Parathyroid adenoma (tissue), 2 donors: Measurements from ENCODE around the gene EFCAB11.

Experiments
- H2AFZ ChIP-seq: fragments of 300-600 bp; sonication (generic); one replicate; pipeline ENCODE4 v1.7.0; 2017; ENCODE audit warnings: antibody characterized with exemption, mild to moderate bottlenecking
- H3K27ac ChIP-seq: fragments of 300-600 bp; sonication (generic); one replicate; pipeline ENCODE4 v1.7.0; 2017
- H3K27me3 ChIP-seq: fragments of 300-600 bp; sonication (generic); one replicate; pipeline ENCODE4 v1.7.0; 2017; ENCODE audit warnings: low read length; ENCODE audit not compliant: control insufficient read depth, insufficient read depth
- H3K36me3 ChIP-seq: fragments of 300-600 bp; sonication (generic); one replicate; pipeline ENCODE4 v1.7.0; 2017; ENCODE audit warnings: low read length; ENCODE audit not compliant: control insufficient read depth, insufficient read depth
- H3K4me1 ChIP-seq: fragments of 300-600 bp; sonication (generic); one replicate; pipeline ENCODE4 v1.7.0; 2017; ENCODE audit warnings: control low read depth
- H3K4me2 ChIP-seq: fragments of 300-600 bp; sonication (generic); one replicate; pipeline ENCODE4 v1.7.0; 2017; ENCODE audit warnings: low read length
- H3K4me3 ChIP-seq: fragments of 300-600 bp; sonication (generic); one replicate; pipeline ENCODE4 v1.7.0; 2017; ENCODE audit warnings: low read depth, low read length
- H3K79me2 ChIP-seq: fragments of 300-600 bp; sonication (generic); one replicate; pipeline ENCODE4 v1.7.0; 2017; ENCODE audit warnings: control low read depth
- H3K9ac ChIP-seq: fragments of 300-600 bp; sonication (generic); one replicate; pipeline ENCODE4 v1.7.0; 2017; ENCODE audit warnings: mild to moderate bottlenecking
- H3K9me3 ChIP-seq: fragments of 300-600 bp; sonication (generic); one replicate; pipeline ENCODE4 v1.7.0; 2017; ENCODE audit warnings: low read length; ENCODE audit not compliant: control insufficient read depth
- TF ChIP-seq, protein P1 (sequence below): fragments of 300-600 bp; sonication (generic); IDR thresholded peaks from one replicate; pipeline ENCODE4 v1.7.0; 2017; ENCODE audit warnings: antibody characterized with exemption, mild to moderate bottlenecking
- donor health status: primary hyperparathyroidism.

Gene EFCAB11

DNA sequence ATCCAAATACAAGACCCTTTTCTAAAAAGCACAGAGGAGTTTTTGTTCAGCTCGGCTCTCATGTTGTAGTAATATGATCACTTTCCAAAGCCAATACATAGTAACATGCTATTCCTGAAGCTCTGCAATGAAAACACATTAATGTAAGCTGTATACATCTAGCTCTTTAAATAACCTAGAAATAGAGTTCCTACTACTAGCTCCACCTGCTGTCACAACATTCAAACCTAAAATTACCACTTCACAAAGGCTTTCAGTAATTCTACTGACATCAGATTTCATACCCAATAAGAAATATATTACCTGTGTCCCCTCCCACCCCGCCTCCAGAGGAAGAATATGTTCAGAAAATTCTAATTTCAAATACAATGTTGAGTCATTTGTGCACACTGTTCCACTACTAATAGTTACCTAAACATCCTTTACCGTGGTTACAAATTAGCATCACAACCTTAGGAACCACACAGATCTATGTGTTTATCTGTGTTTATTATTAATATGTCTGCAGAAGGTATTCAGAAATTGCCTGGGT lies 17.8 kb downstream of the EFCAB11 start:
- Histone ChIP-seq H3K4me2 (no peak overlapping the region), H3K27me3 (no peaks in the 10 kb centered on the region), H3K4me1 (peaks cover 4% of the 10 kb centered on the region), H3K4me3 (no peak overlapping the region), H3K9ac (no peak overlapping the region), H3K36me3 (no peaks in the 10 kb centered on the region), H3K9me3 (no peaks in the 10 kb centered on the region), H3K79me2 (no peaks in the 10 kb centered on the region), H3K27ac (no peak overlapping the region), H2AFZ (no peak overlapping the region)
- TF ChIP-seq, protein P1, sequence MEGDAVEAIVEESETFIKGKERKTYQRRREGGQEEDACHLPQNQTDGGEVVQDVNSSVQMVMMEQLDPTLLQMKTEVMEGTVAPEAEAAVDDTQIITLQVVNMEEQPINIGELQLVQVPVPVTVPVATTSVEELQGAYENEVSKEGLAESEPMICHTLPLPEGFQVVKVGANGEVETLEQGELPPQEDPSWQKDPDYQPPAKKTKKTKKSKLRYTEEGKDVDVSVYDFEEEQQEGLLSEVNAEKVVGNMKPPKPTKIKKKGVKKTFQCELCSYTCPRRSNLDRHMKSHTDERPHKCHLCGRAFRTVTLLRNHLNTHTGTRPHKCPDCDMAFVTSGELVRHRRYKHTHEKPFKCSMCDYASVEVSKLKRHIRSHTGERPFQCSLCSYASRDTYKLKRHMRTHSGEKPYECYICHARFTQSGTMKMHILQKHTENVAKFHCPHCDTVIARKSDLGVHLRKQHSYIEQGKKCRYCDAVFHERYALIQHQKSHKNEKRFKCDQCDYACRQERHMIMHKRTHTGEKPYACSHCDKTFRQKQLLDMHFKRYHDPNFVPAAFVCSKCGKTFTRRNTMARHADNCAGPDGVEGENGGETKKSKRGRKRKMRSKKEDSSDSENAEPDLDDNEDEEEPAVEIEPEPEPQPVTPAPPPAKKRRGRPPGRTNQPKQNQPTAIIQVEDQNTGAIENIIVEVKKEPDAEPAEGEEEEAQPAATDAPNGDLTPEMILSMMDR, result no peak

DNA sequence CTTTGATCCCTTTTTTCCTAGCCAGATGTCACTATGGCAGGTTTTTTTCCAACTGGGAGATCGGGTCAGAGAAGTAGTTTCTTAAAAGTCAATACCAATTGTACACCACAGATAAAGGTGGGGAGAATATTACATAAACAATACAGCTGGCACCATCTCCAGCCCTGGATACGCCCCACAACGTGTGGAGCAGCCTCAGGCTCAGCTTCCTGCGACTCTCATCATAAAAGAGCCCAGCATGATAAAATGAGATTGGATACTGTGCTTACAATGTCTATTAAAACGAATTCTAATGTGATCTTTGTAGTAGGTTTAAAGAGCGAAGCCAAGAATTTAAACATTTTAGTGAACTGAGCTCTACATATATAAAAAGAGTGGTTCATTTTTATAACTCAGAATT lies 21.5 kb downstream of the EFCAB11 start:
- H3K4me1 ChIP-seq, result peaks cover 4% of the 10 kb centered on the region
- no peaks in the 10 kb centered on the region for H3K9me3 ChIP-seq
- H3K27ac ChIP-seq, result no peak overlapping the region
- H3K79me2 ChIP-seq, result no peaks in the 10 kb centered on the region
- no peak overlapping the region for H3K4me3 ChIP-seq
- no peaks in the 10 kb centered on the region for H3K27me3 ChIP-seq
- H3K36me3 ChIP-seq, result no peaks in the 10 kb centered on the region
- TF ChIP-seq, protein P1, result no peak
- no peak overlapping the region for H3K4me2 ChIP-seq
- no peak overlapping the region for H2AFZ ChIP-seq
- no peak overlapping the region for H3K9ac ChIP-seq

DNA sequence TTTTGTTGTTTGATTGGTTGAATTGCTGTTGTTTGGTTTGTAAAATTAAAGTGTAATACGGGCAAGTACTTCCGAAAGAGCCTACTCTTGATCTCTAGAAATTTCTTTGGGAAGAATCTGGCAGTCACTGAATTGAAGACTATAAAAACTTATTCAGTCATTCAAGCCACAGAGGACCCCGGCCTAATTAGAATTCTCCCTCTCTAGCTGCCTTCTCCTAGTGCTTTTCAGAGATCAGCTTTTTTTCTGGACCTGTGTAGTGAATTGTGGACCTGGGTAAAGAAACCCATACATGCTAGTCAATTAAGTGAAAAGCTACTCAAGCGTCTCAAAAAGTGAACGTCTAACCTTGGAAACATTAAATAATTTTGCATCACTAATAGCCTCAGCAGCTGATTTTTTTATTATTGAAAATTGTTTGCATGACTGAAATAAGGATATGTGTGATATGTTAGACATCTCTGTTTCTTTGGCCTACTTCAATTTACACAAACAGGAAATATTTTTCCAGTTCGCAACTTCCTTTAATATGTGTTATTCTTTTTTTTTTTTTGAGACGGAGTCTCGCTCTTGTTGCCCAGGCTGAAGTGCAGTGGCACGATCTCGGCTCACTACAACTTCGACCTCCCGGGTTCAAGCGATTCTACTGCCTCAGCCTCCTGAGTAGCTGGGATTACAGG lies 27.2 kb downstream of the EFCAB11 start:
- H3K27ac ChIP-seq, result peak overlapping the region; percentile 20
- H3K9me3 ChIP-seq, result no peaks in the 10 kb centered on the region
- H3K27me3 ChIP-seq, result no peaks in the 10 kb centered on the region
- no peaks in the 10 kb centered on the region for H3K79me2 ChIP-seq
- peak overlapping the region; percentile 43 for H2AFZ ChIP-seq
- no peaks in the 10 kb centered on the region for H3K36me3 ChIP-seq
- H3K4me3 ChIP-seq, result no peak overlapping the region
- TF ChIP-seq, protein P1, result no peak
- peaks cover 7% of the 10 kb centered on the region for H3K4me1 ChIP-seq
- H3K9ac ChIP-seq, result no peak overlapping the region
- no peak overlapping the region for H3K4me2 ChIP-seq

DNA sequence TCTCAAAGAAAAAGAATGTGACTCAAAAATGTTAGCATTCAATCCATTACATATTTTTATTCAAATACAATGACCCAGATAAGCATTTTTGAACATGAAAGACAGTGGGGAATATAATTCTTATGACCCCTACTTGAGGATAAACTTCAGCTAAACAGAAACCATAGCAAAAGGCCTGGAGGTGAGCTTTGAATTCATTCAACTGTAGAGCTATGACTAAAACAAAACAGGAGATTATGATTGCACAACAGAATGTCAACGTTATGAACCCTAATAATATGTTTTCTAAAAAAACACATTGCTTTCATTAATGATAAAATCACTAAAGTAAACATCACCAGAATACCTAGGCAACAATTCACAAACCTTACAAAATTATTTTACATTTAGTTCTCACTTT lies 27.8 kb downstream of the EFCAB11 start:
- TF ChIP-seq, protein P1, result no peak
- Histone ChIP-seq H3K9me3 (no peaks in the 10 kb centered on the region), H3K4me1 (peaks cover 3% of the 10 kb centered on the region), H3K79me2 (no peaks in the 10 kb centered on the region), H2AFZ (peak overlapping the region; percentile 43), H3K27ac (peak overlapping the region; percentile 20), H3K27me3 (no peaks in the 10 kb centered on the region), H3K36me3 (no peaks in the 10 kb centered on the region), H3K4me2 (no peak overlapping the region), H3K9ac (no peak overlapping the region), H3K4me3 (no peak overlapping the region)

DNA sequence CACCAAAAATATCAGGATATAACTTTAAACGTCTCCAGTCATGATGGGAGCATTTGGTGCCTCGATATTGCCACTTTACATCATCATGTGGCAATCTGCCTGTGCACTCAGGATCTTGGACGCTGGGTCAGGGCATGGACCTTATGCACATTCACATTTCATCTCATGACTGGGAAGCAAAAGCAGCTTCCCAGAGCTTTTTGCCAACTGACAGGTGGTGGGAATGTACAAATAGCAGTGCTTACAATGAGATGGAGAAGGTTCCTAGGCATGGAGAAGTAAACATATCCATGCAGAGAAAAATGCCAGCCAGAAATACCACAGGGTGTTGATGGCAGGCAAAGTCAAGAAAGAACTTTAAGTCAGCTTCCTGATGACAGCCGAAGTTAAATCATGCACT lies 30.3 kb downstream of the EFCAB11 start:
- Histone ChIP-seq H3K4me3 (no peak overlapping the region), H3K27ac (no peak overlapping the region), H2AFZ (no peak overlapping the region), H3K36me3 (no peaks in the 10 kb centered on the region), H3K9ac (no peak overlapping the region), H3K27me3 (no peaks in the 10 kb centered on the region), H3K79me2 (no peaks in the 10 kb centered on the region), H3K9me3 (no peaks in the 10 kb centered on the region), H3K4me2 (no peak overlapping the region), H3K4me1 (peaks cover 3% of the 10 kb centered on the region)
- TF ChIP-seq, protein P1, result no peak
